Measurements from ENCODE around the gene PRKAG2. TPM values are rescaled to one million over a fixed set of nuclear protein-coding genes. Genes with fewer than 3 reads are reported as not detected.

Gene PRKAG2
- total and polyA plus RNA-seq, 4 donors = 3.6 to 25.1 (median 16.8) TPM

- no peak for TF ChIP-seq FOXA1 (IDR thresholded peaks at IDR 0.05)
- TF ChIP-seq YY1 (IDR thresholded peaks at IDR 0.05) = no peak
- TF ChIP-seq FOXA2 (IDR thresholded peaks at IDR 0.05) = no peak
- no peak for TF ChIP-seq RAD21 (IDR thresholded peaks at IDR 0.05)
- no peak for TF ChIP-seq SP1 (IDR thresholded peaks at IDR 0.05)
- no peak for TF ChIP-seq CTCF (IDR thresholded peaks at IDR 0.05; ENCODE audit: low read depth, low read length, missing input control)
- TF ChIP-seq NR2F2 (IDR thresholded peaks at IDR 0.05) = no peak
- TF ChIP-seq ZBTB33 (IDR thresholded peaks at IDR 0.05) = no peak
- no peak for TF ChIP-seq GABPA (IDR thresholded peaks at IDR 0.05 in 1 of 2, conservative IDR thresholded peaks at IDR 0.05 in 1 of 2)
- no peak for TF ChIP-seq MAX (IDR thresholded peaks at IDR 0.05)
- TF ChIP-seq RXRA (IDR thresholded peaks at IDR 0.05) = no peak
- TF ChIP-seq, protein P1, sequence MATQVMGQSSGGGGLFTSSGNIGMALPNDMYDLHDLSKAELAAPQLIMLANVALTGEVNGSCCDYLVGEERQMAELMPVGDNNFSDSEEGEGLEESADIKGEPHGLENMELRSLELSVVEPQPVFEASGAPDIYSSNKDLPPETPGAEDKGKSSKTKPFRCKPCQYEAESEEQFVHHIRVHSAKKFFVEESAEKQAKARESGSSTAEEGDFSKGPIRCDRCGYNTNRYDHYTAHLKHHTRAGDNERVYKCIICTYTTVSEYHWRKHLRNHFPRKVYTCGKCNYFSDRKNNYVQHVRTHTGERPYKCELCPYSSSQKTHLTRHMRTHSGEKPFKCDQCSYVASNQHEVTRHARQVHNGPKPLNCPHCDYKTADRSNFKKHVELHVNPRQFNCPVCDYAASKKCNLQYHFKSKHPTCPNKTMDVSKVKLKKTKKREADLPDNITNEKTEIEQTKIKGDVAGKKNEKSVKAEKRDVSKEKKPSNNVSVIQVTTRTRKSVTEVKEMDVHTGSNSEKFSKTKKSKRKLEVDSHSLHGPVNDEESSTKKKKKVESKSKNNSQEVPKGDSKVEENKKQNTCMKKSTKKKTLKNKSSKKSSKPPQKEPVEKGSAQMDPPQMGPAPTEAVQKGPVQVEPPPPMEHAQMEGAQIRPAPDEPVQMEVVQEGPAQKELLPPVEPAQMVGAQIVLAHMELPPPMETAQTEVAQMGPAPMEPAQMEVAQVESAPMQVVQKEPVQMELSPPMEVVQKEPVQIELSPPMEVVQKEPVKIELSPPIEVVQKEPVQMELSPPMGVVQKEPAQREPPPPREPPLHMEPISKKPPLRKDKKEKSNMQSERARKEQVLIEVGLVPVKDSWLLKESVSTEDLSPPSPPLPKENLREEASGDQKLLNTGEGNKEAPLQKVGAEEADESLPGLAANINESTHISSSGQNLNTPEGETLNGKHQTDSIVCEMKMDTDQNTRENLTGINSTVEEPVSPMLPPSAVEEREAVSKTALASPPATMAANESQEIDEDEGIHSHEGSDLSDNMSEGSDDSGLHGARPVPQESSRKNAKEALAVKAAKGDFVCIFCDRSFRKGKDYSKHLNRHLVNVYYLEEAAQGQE (IDR thresholded peaks at IDR 0.05) = no peak
- Histone ChIP-seq H3K9me3 (ENCODE audit: control insufficient read depth in 4 of 4, low read length in 3 of 4) (no peaks in the 10 kb centered on the region), H3K4me1 (ENCODE audit: control insufficient read depth in 4 of 4, insufficient read depth in 4 of 4, low read length in 3 of 4) (peaks cover 1 to 8% (median 4%) of the 10 kb centered on the region in 4 donors), H3K27ac (ENCODE audit: low read depth in 1 of 2, low read length in 2 of 2) (no peak overlapping the region), H3K4me3 (ENCODE audit: low read depth in 1 of 3, low read length in 3 of 3) (no peak overlapping the region), H3K36me3 (ENCODE audit: control insufficient read depth in 4 of 4, insufficient read depth in 3 of 4, low read depth in 1 of 4, low read length in 3 of 4) (no peaks in the 10 kb centered on the region), H3K9ac (ENCODE audit: low read depth in 1 of 2, low read length in 2 of 2) (no peak overlapping the region), H3K27me3 (ENCODE audit: control insufficient read depth in 4 of 4, insufficient read depth in 4 of 4, low read length in 3 of 4) (no peaks in the 10 kb centered on the region)
- 89% methylated on average over 5 of the region's 5 CpGs for WGBS
- DNase-seq (ENCODE audit: low spot score) = no peak
Observed at GRCh38 chr7:151509670-151510333, 367.1 kb downstream of the PRKAG2 start.

DNA sequence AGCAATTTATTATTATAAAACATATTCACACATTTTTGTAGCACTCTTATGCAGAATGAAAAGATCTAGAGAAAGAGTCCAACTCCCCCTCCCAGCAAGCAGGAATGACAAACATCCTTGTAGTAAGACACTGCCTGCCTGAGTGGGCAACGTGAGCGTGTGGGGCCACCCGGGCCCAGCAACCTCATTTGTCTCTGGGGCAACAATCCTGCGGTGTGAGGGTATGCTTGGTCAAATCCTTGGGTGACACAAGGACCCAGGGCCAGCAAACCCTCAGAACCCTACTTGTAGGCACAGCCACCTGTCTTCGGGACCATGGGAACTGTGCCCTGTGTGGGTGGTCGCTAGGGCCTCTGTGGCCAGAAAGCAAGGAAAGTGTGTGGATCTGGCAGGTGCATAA is 367.9 kb downstream of the PRKAG2 start:
- Histone ChIP-seq H3K27me3 (ENCODE audit: control insufficient read depth in 4 of 4, insufficient read depth in 4 of 4, low read length in 3 of 4) (no peaks in the 10 kb centered on the region), H3K27ac (ENCODE audit: low read depth in 1 of 2, low read length in 2 of 2) (no peak overlapping the region), H3K9ac (ENCODE audit: low read depth in 1 of 2, low read length in 2 of 2) (no peak overlapping the region), H3K36me3 (ENCODE audit: control insufficient read depth in 4 of 4, insufficient read depth in 3 of 4, low read depth in 1 of 4, low read length in 3 of 4) (no peaks in the 10 kb centered on the region), H3K4me3 (ENCODE audit: low read depth in 1 of 3, low read length in 3 of 3) (no peak overlapping the region), H3K9me3 (ENCODE audit: control insufficient read depth in 4 of 4, low read length in 3 of 4) (no peaks in the 10 kb centered on the region), H3K4me1 (ENCODE audit: control insufficient read depth in 4 of 4, insufficient read depth in 4 of 4, low read length in 3 of 4) (peaks cover 1 to 15% (median 10%) of the 10 kb centered on the region in 4 donors)
- TF ChIP-seq HNF4G (IDR thresholded peaks at IDR 0.05) (no peak), FOXA2 (IDR thresholded peaks at IDR 0.05) (no peak)
- WGBS = 94% methylated on average over 6 of the region's 6 CpGs
- no peak for DNase-seq (ENCODE audit: low spot score)
